Endothelial cell of umbilical vein (primary cell): Measurements from ENCODE around the gene WBP2NL. TPM values are rescaled to one million over a fixed set of nuclear protein-coding genes. Genes with fewer than 3 reads are reported as not detected.

Experiments
- BruUV-seq: library from RNA; stranded (reverse); fragments of 400-500 nt; replicated peaks from 2 replicates; lab custom pipeline; 2021; lab: Mats Ljungman, UMichigan
- CTCF ChIA-PET: fragments of 300-600, 350-600 bp; sonication (Branson Sonifier 250); formaldehyde crosslinking; loops from one replicate; lab custom pipeline; 2021; ENCODE audit warnings: antibody characterized with exemption, inconsistent platforms; lab: Charles Lee
- POLR2A ChIA-PET: fragments of 300-600, 350-600 bp; sonication (Branson Sonifier 250); formaldehyde crosslinking; loops from one replicate; lab custom pipeline; 2021; ENCODE audit warnings: antibody characterized with exemption, inconsistent platforms; lab: Charles Lee
- DNase-seq: peaks from one replicate; pipeline ENCODE4 v3.0.0-alpha.2; 2011; ENCODE audit warnings: low read depth, low spot score
- FAIRE-seq: peaks from 2 replicates; lab custom pipeline; 2011; peaks lifted over from hg19 to GRCh38; lab: Jason Lieb, UNC
- H2AFZ ChIP-seq: 2 replicates; pipeline ENCODE4 v1.6.0; 2012; ENCODE audit warnings: low read depth, low read length, control low read depth, inconsistent platforms
- H3K27ac ChIP-seq: 2 replicates; pipeline ENCODE4 v1.5.1; 2011; ENCODE audit warnings: low read depth, mild to moderate bottlenecking, control low read depth, low read length, moderate library complexity; ENCODE audit not compliant: insufficient read depth
- H3K27me3 ChIP-seq, 2 experiments: 2 replicates each; pipeline versions ENCODE4 v1.6.0 to v1.6.1; 2011; ENCODE audit warnings: low read length in 2 of 2, mixed read lengths in 1 of 2; ENCODE audit not compliant: control insufficient read depth in 2 of 2, insufficient read depth in 2 of 2
- H3K36me3 ChIP-seq, 2 experiments: 2 replicates in 1 of 2; 3 replicates in 1 of 2; pipeline ENCODE4 v1.5.1; 2011; ENCODE audit warnings: low read length in 2 of 2, mild to moderate bottlenecking in 1 of 2, moderate library complexity in 1 of 2; ENCODE audit not compliant: control insufficient read depth in 2 of 2, insufficient read depth in 2 of 2; ENCODE audit errors: extremely low read depth in 1 of 2
- H3K4me1 ChIP-seq: 3 replicates; pipeline ENCODE4 v1.5.1; 2011; ENCODE audit warnings: mild to moderate bottlenecking, low read length; ENCODE audit not compliant: control insufficient read depth, insufficient read depth; ENCODE audit errors: extremely low read depth
- H3K4me2 ChIP-seq: 2 replicates; pipeline ENCODE4 v1.6.1; 2011; ENCODE audit warnings: low read length, control low read depth, mixed read lengths; ENCODE audit not compliant: insufficient read depth
- H3K4me3 ChIP-seq, 3 experiments: fragments of 200-600 bp in 1 of 3; sonication (generic), shearing (Covaris generic) in 1 of 3; replicated peaks in 1 of 3; 2 replicates each; pipeline ENCODE4 v1.5.1; 2011 to 2016; ENCODE audit warnings: control low read depth in 3 of 3, low read length in 3 of 3, mild to moderate bottlenecking in 2 of 3, inconsistent platforms in 1 of 3, low read depth in 1 of 3, moderate library complexity in 1 of 3; ENCODE audit not compliant: insufficient read depth in 1 of 3
- H3K79me2 ChIP-seq: 2 replicates; pipeline ENCODE4 v1.6.0; 2012; ENCODE audit warnings: low read length, inconsistent platforms; ENCODE audit not compliant: control insufficient read depth, insufficient read depth
- H3K9ac ChIP-seq: replicated peaks from 2 replicates; pipeline ENCODE3; 2011; ENCODE audit warnings: low read length, control low read depth; ENCODE audit not compliant: insufficient read depth; ENCODE audit errors: extremely low read depth
- H3K9me1 ChIP-seq: replicated peaks from 3 replicates; pipeline ENCODE4 v1.6.0; 2011; ENCODE audit warnings: mild to moderate bottlenecking, low read length; ENCODE audit not compliant: control insufficient read depth, insufficient read depth; ENCODE audit errors: extremely low read depth
- H3K9me3 ChIP-seq: replicated peaks from 2 replicates; pipeline ENCODE4 v1.5.1; 2012; ENCODE audit warnings: low read length, inconsistent platforms; ENCODE audit not compliant: control insufficient read depth, insufficient read depth
- H4K20me1 ChIP-seq: replicated peaks from 2 replicates; pipeline ENCODE3; 2011; ENCODE audit warnings: mild to moderate bottlenecking, low read length; ENCODE audit not compliant: control insufficient read depth, insufficient read depth; ENCODE audit errors: extremely low read depth
- EZH2 ChIP-seq: IDR thresholded peaks from 2 replicates; pipeline ENCODE4 v1.6.1; 2012; ENCODE audit warnings: borderline replicate concordance, low read depth, mild to moderate bottlenecking, moderate library complexity, low read length, inconsistent platforms; ENCODE audit not compliant: severe bottlenecking
- FOS ChIP-seq: IDR thresholded peaks from 2 replicates; pipeline ENCODE4 v1.6.1; 2011; ENCODE audit warnings: mild to moderate bottlenecking, low read length, moderate library complexity, borderline replicate concordance; ENCODE audit not compliant: insufficient read depth
- GATA2 ChIP-seq: IDR thresholded peaks from 2 replicates; pipeline ENCODE4 v1.7.0; 2011; ENCODE audit warnings: low read depth, mild to moderate bottlenecking, moderate library complexity, mixed read lengths, low read length; ENCODE audit not compliant: insufficient read length, insufficient read depth
- JUN ChIP-seq: IDR thresholded peaks from 2 replicates; pipeline ENCODE4 v1.6.1; 2011; ENCODE audit warnings: borderline replicate concordance, low read depth; ENCODE audit not compliant: insufficient read length, insufficient read depth
- MYC ChIP-seq: IDR thresholded peaks from one replicate; pipeline ENCODE4 v1.6.1; 2011; ENCODE audit warnings: mild to moderate bottlenecking, low read depth, low read length
- POLR2A ChIP-seq: IDR thresholded peaks from 2 replicates; pipeline ENCODE4 v1.6.1; 2012; ENCODE audit warnings: low read depth, mild to moderate bottlenecking, control low read depth, low read length
- POLR2AphosphoS5 ChIP-seq: IDR thresholded peaks from 2 replicates; pipeline ENCODE4 v1.6.1; 2012; ENCODE audit warnings: low read depth, mild to moderate bottlenecking, control low read depth, low read length, moderate library complexity; ENCODE audit not compliant: insufficient read depth
- dilution Hi-C: fragments of 300-500 bp; cut with MboI; formaldehyde crosslinking; loops from one replicate; pipeline ENCODE4 v1.15.0; 2019; ENCODE audit warnings: low sequenced_read_pairs; ENCODE audit not compliant: extremely low pct_ligation_motif_present
- intact Hi-C: fragments of 100-400 bp; cut with micrococcal nuclease; formaldehyde crosslinking; loops from one replicate; pipeline ENCODE4 v1.10.0; 2022
- polyA plus RNA-seq, 4 experiments: library from polyadenylated mRNA; depleted of rRNA in 3 of 4; stranded (reverse) in 3 of 4; unstranded in 1 of 4; fragments of >200 nt; gene quantifications; 2 replicates each; pipeline versions ENCODE4 v1.2.1 to v1.2.3, GENCODE V29; 2011 to 2012; ENCODE audit warnings: missing spikeins in 1 of 4
- total RNA-seq: library from RNA; stranded (reverse); gene quantifications from 2 replicates; pipeline ENCODE4 v1.2.3, GENCODE V29; 2021
- TF ChIP-seq, protein P1 (sequence below), 2 donors: IDR thresholded peaks; 1 replicate in 1 of 2; 2 replicates in 1 of 2; pipeline ENCODE4 v1.5.1; 2011; ENCODE audit warnings: low read length in 2 of 2, mild to moderate bottlenecking in 2 of 2, moderate library complexity in 2 of 2, control low read depth in 1 of 2, inconsistent platforms in 1 of 2, low read depth in 1 of 2; ENCODE audit not compliant: insufficient read depth in 1 of 2; ENCODE audit errors: extremely low read depth in 1 of 2
- TF ChIP-seq, protein P2 (sequence below): IDR thresholded peaks from 2 replicates; pipeline ENCODE4 v1.6.1; 2011; ENCODE audit not compliant: insufficient read depth, insufficient read length

The WBP2NL gene
- total and polyA plus RNA-seq, 2 donors (not counting 3 experiments of a cell fraction or from before 2014, with no cell fraction given) = 0.08 to 0.27 TPM

DNA sequence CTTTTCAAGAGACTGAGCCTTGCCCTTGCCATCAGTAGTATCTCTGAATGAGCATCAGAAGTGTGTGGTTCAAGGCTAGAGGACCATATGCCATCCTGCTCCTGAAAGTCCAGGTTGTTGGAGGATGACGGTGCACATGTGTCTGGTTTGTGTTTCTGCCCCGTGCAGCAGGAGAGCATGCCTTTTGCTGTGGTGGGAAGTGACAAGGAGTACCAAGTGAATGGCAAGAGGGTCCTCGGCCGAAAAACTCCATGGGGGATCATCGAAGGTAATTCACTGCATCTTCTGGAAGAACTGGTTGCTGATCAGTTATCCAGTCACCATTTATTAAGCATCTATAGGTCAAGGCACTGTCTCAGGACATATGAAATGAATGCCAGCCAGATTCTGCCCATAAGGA is 6.1 kb upstream of the WBP2NL start:
- ChIA-PET CTCF (interaction anchor here (1.3 kb wide), 1 partner anchor 9 kb away, joined by 3 read pairs; no protein-coding TSS in a partner anchor), POLR2A (no interaction called here)
- FAIRE-seq = no peak
- Histone ChIP-seq H3K4me3 (no peak overlapping the region), H2AFZ (no peak overlapping the region), H3K9me3 (no peaks in the 10 kb centered on the region), H3K27ac (no peak overlapping the region), H3K79me2 (no peaks in the 10 kb centered on the region), H4K20me1 (no peaks in the 10 kb centered on the region), H3K4me2 (no peak overlapping the region), H3K36me3 (no peaks in the 10 kb centered on the region), H3K9me1 (no peaks in the 10 kb centered on the region), H3K27me3 (peaks cover 0 to 12% of the 10 kb centered on the region in 2 experiments), H3K9ac (no peak overlapping the region), H3K4me1 (no peaks in the 10 kb centered on the region)
- dilution Hi-C loops (no loop called here), intact Hi-C loops (no loop called here)
- BruUV-seq = no TSS peak
- no peak for DNase-seq
- TF ChIP-seq MYC (no peak), GATA2 (no peak), POLR2AphosphoS5 (no peak)

DNA sequence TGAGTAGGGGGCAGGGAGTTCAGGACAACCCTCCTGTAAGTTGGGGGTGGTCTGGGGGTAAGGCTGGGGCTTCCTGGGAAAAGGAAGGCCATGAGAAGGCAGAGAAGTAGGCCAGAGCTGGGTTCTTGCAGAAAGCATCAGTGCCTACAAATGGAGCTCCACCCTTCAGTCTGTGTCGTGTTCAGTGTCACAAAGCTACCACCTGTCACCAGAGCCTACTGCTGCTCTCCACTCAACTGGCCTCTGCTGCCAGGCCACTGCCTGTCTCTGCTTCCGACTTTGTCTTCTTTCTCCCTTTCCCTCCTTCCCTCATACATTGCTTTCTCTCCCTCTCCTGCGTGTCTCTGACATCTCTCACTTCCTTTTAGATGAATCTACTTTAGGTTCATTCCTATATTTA is 3.4 kb upstream of the WBP2NL start:
- no peaks in the 10 kb centered on the region for H4K20me1 ChIP-seq
- ChIA-PET CTCF (no interaction called here), POLR2A (no interaction called here)
- no peak overlapping the region for H3K9ac ChIP-seq
- intact Hi-C loops = no loop called here
- no peaks in the 10 kb centered on the region for H3K79me2 ChIP-seq
- no TSS peak for BruUV-seq
- H3K4me1 ChIP-seq = no peaks in the 10 kb centered on the region
- no peak overlapping the region for H3K4me3 ChIP-seq
- FAIRE-seq (no peak), DNase-seq (no peak)
- no peak overlapping the region for H2AFZ ChIP-seq
- H3K36me3 ChIP-seq = no peaks in the 10 kb centered on the region
- TF ChIP-seq FOS = no peak
- TF ChIP-seq MYC = no peak
- no peak for TF ChIP-seq POLR2AphosphoS5
- TF ChIP-seq, protein P1, sequence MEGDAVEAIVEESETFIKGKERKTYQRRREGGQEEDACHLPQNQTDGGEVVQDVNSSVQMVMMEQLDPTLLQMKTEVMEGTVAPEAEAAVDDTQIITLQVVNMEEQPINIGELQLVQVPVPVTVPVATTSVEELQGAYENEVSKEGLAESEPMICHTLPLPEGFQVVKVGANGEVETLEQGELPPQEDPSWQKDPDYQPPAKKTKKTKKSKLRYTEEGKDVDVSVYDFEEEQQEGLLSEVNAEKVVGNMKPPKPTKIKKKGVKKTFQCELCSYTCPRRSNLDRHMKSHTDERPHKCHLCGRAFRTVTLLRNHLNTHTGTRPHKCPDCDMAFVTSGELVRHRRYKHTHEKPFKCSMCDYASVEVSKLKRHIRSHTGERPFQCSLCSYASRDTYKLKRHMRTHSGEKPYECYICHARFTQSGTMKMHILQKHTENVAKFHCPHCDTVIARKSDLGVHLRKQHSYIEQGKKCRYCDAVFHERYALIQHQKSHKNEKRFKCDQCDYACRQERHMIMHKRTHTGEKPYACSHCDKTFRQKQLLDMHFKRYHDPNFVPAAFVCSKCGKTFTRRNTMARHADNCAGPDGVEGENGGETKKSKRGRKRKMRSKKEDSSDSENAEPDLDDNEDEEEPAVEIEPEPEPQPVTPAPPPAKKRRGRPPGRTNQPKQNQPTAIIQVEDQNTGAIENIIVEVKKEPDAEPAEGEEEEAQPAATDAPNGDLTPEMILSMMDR (IDR thresholded peaks at IDR 0.05; ENCODE audit: extremely low read depth in 1 of 2, insufficient read depth in 1 of 2, low read depth in 1 of 2, low read length in 2 of 2) = no peak
- TF ChIP-seq POLR2A = no peak
- TF ChIP-seq, protein P2, sequence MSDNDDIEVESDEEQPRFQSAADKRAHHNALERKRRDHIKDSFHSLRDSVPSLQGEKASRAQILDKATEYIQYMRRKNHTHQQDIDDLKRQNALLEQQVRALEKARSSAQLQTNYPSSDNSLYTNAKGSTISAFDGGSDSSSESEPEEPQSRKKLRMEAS = no peak
- no peak for TF ChIP-seq JUN
- TF ChIP-seq EZH2 = no peak
- no peak for TF ChIP-seq GATA2
- H3K27ac ChIP-seq = no peak overlapping the region
- H3K9me3 ChIP-seq = no peaks in the 10 kb centered on the region
- peaks cover 0 to 12% of the 10 kb centered on the region in 2 experiments for H3K27me3 ChIP-seq
- dilution Hi-C loops = no loop called here
- no peaks in the 10 kb centered on the region for H3K9me1 ChIP-seq
- no peak overlapping the region for H3K4me2 ChIP-seq
